DMS 273 (cell line): ENCODE results near the gene EDN2.

Source experiments
- DNase-seq: peaks from one replicate; lab custom pipeline; 2025; ENCODE audit not compliant: unreplicated experiment; lab: John Stamatoyannopoulos, UW

Gene EDN2

GRCh38 chr1:41468122-41468762 lies 16.2 kb downstream of the EDN2 start:
- no peak for DNase-seq

GRCh38 chr1:41467673-41468072 lies 16.8 kb downstream of the EDN2 start:
- DNase-seq, result no peak

- DNase-seq, result no peak
These were observed 18.3 kb downstream of the EDN2 start for GRCh38 chr1:41466146-41466545.

GRCh38 chr1:41465741-41466140 lies 18.7 kb downstream of the EDN2 start:
- DNase-seq, result no peak

GRCh38 chr1:41464885-41465284 lies 19.6 kb downstream of the EDN2 start:
- DNase-seq, result peak; percentile 98

GRCh38 chr1:41463516-41463915 lies 21.0 kb downstream of the EDN2 start:
- no peak for DNase-seq

- no peak for DNase-seq
These were observed 21.8 kb downstream of the EDN2 start for GRCh38 chr1:41462680-41463004.

- no peak for DNase-seq
These were observed 22.4 kb downstream of the EDN2 start for GRCh38 chr1:41461790-41462679.

- DNase-seq, result no peak
These were observed 27.5 kb downstream of the EDN2 start for GRCh38 chr1:41456847-41457540.

- DNase-seq, result peak; percentile 100
These were observed 28.8 kb downstream of the EDN2 start for GRCh38 chr1:41455479-41456332.

GRCh38 chr1:41454406-41454805 lies 30.1 kb downstream of the EDN2 start:
- peak; percentile 99 for DNase-seq

- DNase-seq, result no peak
These were observed 31.7 kb downstream of the EDN2 start for GRCh38 chr1:41452704-41453290.

- no peak for DNase-seq
These were observed 33.7 kb downstream of the EDN2 start for GRCh38 chr1:41450747-41451285.

GRCh38 chr1:41449326-41449921 lies 35.1 kb downstream of the EDN2 start:
- no peak for DNase-seq

GRCh38 chr1:41448821-41449220 lies 35.7 kb downstream of the EDN2 start:
- no peak for DNase-seq

GRCh38 chr1:41447995-41448770 lies 36.3 kb downstream of the EDN2 start:
- no peak for DNase-seq

GRCh38 chr1:41446851-41447610 lies 37.5 kb downstream of the EDN2 start:
- peak; percentile 100 for DNase-seq

- no peak for DNase-seq
These were observed 39.7 kb downstream of the EDN2 start for GRCh38 chr1:41444785-41445184.
